ENCODE measurements around the gene GNAZ. TPM values are rescaled to one million over a fixed set of nuclear protein-coding genes. Genes with fewer than 3 reads are reported as not detected.

Gene GNAZ
- total RNA-seq, 1 donor from 2014 or later: 0.12 TPM

- DNase-seq (ENCODE audit: extremely low read depth, low read depth, low spot score): no peak
These were observed 34.1 kb downstream of the GNAZ start for GRCh38 chr22:23104187-23104971.

DNA sequence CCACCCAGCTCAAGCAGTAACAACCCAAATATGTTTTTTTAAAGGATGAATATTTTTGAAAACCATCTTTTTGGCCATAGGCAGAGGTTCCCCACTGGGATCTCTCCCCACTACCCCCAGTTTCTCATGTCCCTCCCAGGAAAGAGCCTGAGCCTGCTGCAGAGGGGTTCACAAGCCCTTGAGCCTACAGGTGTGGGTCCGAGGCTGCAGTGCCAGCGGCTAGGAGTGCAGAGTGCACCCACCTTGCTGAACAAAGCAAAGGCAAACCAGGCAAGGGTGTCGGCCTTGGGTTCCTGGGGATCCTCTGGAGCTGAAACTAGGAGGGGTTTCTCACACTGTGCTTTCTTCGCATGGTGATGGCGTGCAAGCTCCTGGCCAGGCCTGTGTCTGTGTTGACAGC is 35.0 kb downstream of the GNAZ start:
- no peak for DNase-seq (ENCODE audit: extremely low read depth, low read depth, low spot score)

DNA sequence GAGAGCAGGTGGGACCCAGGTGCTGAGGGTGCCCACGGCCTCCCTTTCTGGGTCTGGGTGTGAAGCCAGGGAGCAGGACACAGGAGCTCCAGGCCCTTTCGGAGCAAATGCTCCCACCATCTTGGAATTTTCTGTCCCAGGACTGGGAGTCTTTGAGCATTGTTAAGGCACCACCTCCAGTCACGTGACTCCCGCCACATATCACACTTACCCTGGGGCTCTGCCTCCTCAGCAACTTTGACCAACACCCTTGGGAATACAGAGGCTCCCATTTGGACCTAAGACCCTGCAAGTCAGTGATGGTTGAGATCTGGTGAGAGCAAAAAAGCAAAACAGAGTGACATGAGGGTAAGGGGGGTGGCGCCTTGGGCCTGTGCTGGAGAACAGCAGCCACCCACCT is 35.6 kb downstream of the GNAZ start:
- DNase-seq (ENCODE audit: extremely low read depth, low read depth, low spot score): no peak

GRCh38 chr22:23106344-23106743 is 36.0 kb downstream of the GNAZ start:
- no peak for DNase-seq (ENCODE audit: extremely low read depth, low read depth, low spot score)

- no peak for DNase-seq (ENCODE audit: extremely low read depth, low read depth, low spot score)
These were observed 36.6 kb downstream of the GNAZ start for GRCh38 chr22:23106906-23107367.

GRCh38 chr22:23107487-23108248 is 37.3 kb downstream of the GNAZ start:
- no peak for DNase-seq (ENCODE audit: extremely low read depth, low read depth, low spot score)

DNA sequence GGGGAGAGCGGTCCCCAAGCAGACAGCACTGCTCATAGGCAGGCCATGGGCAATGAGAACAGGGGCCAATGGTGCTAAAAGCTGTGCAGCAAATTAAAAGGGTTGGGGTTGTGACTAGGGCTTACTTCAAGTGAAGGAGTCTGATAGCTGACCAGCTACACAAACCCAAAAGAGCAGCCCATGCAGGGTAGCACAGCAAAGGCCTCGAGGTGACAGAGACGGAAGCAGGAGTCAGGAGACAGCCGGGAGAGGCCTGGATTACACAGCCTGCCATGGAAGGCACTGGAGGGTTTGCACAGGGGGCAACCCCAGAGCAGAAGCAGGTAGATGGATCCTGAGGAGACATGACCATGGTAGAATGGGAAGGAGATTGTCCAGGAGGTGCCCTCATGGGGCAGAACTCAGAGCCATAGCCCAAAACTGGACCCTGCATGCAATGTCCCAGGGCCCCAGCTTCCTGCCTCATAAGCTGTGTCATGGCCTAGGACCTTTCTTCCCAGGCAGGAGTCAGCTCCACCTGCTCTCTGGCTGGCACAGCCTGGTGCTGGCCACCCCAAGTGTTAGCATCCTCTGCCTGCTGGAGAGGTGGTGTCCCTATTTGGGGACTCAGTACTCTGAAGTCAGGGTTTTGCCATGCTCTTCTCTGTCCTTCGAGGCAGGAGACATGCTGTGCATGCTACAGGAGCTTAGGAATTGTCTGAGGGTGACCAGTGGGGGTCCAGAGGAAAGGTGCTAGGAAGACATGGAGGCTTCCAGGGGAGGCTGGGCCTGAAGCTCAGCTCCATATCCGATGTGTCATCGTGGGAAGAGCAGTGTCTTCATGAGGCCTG is 38.1 kb downstream of the GNAZ start:
- DNase-seq (ENCODE audit: extremely low read depth, low read depth, low spot score): no peak

GRCh38 chr22:23109079-23109347 is 38.7 kb downstream of the GNAZ start:
- DNase-seq (ENCODE audit: extremely low read depth, low read depth, low spot score): no peak

- DNase-seq (ENCODE audit: extremely low read depth, low read depth, low spot score): no peak
These were observed 39.2 kb downstream of the GNAZ start for GRCh38 chr22:23109441-23109978.

- DNase-seq (ENCODE audit: extremely low read depth, low read depth, low spot score): no peak
These were observed 40.0 kb downstream of the GNAZ start for GRCh38 chr22:23110190-23110921.

DNA sequence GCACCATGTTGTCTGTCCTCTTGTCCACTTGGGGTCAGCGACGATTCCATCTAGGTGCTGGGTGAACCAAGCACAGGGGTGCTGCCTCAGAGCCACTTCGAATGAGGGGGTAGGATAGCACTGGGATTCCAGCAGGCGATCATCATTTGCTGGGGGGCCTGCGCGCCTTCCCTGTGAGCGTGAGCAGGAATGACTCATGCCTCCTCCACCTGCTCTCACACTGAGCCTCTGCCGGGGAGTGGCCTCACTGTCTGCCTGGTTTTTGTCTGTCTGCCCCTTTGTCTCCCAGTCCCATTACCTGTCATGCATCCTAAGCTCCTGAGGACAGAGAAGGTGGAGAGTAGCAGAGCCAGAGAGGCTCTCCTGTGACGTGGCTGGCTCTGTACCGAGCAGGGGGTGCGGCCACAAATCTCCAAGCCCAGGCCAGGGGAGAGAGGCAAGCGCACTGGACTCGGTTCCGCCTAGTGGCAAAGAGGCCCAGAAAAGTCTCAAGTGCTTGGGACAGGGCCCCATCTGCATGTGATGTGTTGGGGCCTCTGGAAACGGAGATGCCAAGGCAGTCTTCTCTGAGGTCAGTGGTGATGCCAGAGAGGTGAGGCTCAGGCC is 40.7 kb downstream of the GNAZ start:
- no peak for DNase-seq (ENCODE audit: extremely low read depth, low read depth, low spot score)

GRCh38 chr22:23112472-23113012 is 42.2 kb downstream of the GNAZ start:
- DNase-seq (ENCODE audit: extremely low read depth, low read depth, low spot score): no peak

GRCh38 chr22:23113067-23113846 is 42.9 kb downstream of the GNAZ start:
- DNase-seq (ENCODE audit: extremely low read depth, low read depth, low spot score): no peak

- no peak for DNase-seq (ENCODE audit: extremely low read depth, low read depth, low spot score)
These were observed 43.8 kb downstream of the GNAZ start for GRCh38 chr22:23113847-23114720.

GRCh38 chr22:23114721-23115020 is 44.4 kb downstream of the GNAZ start:
- no peak for DNase-seq (ENCODE audit: extremely low read depth, low read depth, low spot score)

DNA sequence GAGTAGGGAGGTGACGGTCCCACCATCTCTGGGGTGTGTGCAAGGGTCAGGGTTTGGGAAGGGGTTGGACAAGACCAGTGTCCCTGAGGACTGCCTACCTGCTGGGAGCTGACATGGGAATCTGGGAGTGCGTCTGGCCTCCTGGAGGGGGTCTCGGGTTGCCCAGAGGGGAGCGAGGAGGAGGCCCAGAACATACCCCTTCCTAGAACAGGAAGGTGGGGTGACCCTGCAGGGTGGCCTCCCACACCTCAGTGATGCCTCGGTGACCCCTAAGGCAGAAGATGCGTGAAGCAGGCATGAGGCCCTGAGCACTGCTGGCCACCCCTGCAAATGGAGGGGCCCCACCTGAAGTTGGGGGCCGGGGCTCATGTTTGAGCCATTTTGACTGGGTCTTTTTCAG is 45.0 kb downstream of the GNAZ start:
- no peak for DNase-seq (ENCODE audit: extremely low read depth, low read depth, low spot score)

- no peak for DNase-seq (ENCODE audit: extremely low read depth, low read depth, low spot score)
These were observed 45.6 kb downstream of the GNAZ start for GRCh38 chr22:23115825-23116494.

Measured in glomerular endothelial cell (primary cell).